Muscle of back (tissue), 11 donors: ENCODE measurements around the gene CORT. TPM values are rescaled to one million over a fixed set of nuclear protein-coding genes. Genes with fewer than 3 reads are reported as not detected.
A peak's percentile ranks its signal among the peaks of the same experiment; 100 is the strongest.
"Not testable (repeated sequence)": the region's sequence is repeated elsewhere in the genome, so short reads cannot be mapped to it uniquely, and the experiment has no call there.

Source experiments
- DNase-seq, 3 donors: peaks; one replicate each; pipeline versions ENCODE4 v3.0.0 to v3.0.0-alpha.2; 2013
- polyA plus RNA-seq, 10 donors: library from polyadenylated mRNA; unstranded; fragments of 120-200 nt; gene quantifications; one replicate each; pipeline ENCODE4 v1.2.1, GENCODE V29; 2013; ENCODE audit not compliant: insufficient read length in 10 of 10

Gene CORT
- polyA plus RNA-seq, 10 donors, result 0.30 to 1.6 (median 1.1) TPM

DNA sequence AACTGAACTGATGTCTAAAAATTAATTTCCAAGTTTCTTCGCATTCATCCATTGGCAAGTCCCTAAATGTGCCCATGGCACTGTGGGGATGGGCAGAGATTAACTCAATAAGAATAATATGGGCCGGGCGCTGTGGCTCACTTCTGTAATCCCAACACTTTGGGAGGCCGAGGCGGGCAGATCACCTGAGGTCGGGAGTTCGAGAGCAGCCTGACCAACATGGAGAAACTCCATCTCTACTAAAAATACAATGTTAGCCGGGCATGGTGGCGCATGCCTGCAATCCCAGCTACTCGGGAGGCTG is 24.4 kb downstream of the CORT start:
- not testable (repeated sequence) for DNase-seq

DNA sequence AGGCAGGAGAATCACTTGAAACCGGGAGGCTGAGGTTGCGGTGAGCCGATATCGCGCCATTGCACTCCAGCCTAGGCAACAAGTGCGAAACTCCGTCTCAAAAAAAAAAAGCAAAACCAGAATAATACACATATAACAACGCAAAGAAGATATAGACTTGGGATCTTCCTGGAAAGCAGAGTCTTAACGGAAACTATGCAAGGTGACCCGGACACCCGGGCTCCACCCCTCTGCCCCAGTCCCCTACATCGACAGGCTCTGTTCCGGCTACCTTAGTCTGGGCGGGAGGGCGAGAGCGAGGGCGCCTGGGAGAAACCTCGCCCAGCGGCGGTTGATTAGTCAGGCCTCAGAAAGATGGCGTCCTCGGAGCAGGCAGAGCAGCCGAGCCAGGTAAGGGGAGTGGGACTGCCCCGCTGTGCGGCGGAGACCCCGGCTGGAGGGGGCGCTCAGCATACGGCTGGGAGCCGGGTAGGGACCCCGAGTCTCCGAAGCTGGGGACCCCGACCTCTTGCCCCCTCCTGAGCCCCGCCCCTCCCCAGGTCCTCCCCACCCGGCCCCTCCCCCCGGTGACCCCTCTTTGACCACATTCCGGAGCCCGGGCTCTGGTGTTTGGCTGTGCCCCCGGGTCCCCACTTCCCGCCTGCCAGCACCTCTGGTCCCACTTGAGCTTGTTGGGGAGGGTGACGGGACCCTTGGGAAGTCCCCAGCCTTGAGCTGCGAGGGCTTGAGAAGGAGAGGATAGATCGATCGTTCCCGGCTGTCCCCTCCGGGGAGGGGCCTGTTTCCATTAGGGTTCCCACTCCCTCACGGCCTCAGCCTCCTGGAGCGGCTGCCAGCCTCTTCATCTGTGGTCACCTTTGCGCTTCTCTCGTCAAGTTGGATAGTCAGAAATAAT is 25.0 kb downstream of the CORT start, which contains the start of gene PEX14:
Gene PEX14, plus strand, starts transcription at position 338 of the 895 bp plus-strand sequence. Its CDS starts 17 bp downstream, at position 355.
- peak; percentile 82 to 95 (median 89) for DNase-seq

DNA sequence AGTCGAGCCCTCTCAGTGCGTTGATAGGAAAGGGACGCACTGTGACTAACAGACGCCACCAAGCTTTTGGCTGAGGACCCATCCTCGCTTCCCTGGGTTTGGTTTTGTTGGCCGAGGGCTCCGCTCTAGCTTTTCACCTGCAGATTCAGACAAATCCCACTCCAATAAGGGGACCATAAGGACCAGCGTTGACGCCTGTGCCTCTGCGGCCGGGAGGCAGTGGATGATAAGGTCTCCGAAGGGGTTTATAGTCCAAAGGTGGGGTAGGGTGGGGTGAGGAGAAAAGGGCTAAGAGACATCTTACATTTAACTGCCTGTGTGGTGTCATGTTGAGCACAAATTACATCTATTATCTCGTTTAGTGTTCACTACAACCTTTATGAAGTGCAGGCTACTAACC is 25.7 kb downstream of the CORT start:
- no peak for DNase-seq

DNA sequence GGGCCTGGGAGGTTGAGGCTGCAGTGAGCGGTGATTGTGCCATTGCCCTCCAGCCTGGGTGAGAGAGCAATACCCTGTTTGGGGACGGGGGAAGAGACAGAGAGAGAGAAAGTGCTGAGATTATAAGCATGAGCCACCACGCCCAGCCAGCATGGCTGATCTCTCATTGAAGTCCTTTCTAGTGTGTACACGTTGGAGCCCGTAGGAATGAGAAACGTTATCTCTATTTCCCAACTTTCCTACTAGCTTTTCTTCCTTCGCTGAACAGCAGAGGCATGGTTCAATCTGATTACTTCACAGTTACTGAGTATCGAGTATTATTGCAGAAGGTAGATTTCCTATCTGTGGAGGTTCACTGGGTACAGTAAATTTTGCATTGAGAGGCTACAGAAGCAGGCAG is 29.5 kb downstream of the CORT start:
- DNase-seq, result no peak

DNA sequence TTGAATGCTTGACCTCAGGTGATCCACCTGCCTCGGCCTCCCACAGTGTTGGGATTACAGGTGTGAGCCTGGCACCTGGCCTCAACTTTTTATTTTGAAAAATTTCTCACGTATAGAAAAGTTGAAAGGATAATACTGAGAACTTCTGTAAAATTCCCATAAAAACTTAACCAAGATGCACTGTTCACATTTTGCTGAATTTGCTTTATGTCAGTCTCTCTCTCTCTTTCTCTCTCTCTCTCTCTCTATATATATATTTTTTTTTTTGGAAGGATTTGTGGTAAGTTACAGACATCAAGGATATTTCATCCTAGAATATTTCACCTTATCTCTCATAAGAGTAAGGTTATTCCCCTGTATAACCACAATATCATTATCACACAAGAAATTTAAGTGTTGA is 30.8 kb downstream of the CORT start:
- DNase-seq, result no peak

DNA sequence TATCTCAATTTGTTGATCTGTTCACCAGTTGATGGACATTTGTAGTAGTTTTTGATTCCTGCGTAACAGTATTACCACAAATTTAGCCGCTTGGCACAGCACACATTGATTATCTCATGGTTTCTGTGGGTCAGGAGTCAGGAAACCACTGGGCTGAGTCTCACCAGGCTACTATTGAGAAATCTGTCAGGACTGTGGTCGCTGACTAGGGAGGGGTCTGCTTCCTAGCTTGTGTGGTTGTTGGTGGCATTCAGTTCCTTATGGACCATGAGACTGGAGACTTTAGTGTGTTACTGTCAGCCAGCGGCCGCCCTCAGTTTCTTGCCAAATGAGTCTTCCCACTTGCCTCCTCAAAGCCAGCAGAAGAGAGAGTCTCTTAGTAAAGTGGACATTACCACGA is 34.7 kb downstream of the CORT start:
- DNase-seq, result no peak

DNA sequence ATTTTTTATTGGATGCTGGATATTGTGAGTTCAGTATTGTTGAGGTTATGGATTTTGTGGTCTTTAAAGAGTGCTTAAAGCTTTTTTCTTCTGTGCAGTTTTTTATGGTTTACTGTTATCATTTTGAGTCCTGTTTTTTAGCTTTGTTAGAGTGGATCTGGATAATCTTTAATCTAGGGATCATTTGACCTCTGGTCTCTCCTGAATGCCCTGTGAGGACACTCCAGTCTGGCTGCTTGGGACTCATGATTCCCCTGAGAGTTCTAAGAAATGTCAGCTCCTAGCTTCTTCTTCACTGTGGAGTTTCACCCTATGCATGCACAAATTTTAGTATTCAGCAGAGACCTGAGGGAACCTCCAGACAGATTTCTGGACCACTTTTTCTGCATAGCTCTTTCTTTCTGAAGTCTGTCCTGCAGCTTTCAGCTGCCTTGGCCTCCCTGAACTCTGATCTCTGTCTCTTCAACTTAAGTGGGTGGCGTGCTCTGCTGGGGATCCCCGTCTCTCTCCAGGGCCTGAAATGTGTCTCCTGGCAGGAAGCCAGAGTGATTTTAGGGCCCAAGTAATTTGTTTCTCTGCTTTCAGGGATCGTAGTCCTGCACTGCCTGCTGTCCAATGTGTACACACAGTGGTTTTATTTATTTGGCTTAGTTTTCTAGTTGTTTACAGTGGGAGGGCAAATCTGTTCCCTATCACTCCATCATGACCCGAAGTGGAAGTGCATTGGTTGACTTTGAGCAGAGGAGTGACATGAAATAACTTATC is 39.6 kb downstream of the CORT start:
- DNase-seq, result no peak

DNA sequence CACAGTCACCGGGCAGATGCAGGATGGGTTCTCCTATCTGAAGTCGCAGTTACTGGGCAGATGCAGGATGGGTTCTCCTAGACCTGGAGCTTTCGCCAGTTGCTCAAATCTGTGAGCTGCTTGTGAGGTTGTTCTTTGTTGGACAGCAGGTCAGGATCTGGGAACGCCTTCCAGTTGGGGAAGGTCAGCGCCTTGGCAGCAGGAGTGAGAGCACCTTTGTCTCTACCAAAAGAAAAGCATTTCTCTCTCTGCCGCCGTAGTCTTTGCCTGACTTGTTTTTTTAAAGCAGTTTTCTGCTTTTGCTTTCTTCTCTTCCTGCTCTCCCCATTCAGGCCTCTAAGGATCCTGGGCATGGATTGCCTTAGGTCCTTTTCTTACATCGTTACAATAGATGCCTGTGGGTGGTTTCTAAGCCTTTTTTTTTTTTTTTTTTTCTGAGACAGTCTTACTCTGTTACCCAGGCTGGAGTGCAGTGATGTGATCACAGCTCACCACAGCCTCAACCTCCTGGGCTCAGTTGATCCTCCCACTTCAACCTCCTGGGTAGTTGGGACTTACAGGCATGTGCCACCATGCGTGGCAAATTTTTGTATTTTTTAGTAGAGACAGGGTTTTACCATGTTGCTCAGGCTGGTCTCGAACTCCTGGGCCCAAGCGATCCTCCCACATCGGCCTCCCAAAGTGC is 40.6 kb downstream of the CORT start:
- DNase-seq, result no peak

DNA sequence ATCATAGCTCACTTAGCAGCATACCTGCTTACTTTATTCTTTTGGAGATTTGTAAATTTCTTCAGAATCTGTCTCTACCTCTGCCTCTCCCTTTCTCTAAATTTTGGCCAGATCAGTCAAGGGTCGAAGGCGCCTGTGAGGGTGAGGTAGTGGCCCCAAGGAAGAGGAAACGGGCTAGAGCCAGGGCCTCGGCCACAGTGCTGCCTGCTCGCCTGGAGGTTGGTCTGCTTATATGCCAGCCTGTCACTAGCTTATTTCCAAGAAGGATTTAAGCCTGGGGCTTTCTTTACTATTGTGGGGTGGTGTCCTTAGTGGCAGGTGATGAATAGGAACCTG is 44.6 kb downstream of the CORT start:
- no peak for DNase-seq

DNA sequence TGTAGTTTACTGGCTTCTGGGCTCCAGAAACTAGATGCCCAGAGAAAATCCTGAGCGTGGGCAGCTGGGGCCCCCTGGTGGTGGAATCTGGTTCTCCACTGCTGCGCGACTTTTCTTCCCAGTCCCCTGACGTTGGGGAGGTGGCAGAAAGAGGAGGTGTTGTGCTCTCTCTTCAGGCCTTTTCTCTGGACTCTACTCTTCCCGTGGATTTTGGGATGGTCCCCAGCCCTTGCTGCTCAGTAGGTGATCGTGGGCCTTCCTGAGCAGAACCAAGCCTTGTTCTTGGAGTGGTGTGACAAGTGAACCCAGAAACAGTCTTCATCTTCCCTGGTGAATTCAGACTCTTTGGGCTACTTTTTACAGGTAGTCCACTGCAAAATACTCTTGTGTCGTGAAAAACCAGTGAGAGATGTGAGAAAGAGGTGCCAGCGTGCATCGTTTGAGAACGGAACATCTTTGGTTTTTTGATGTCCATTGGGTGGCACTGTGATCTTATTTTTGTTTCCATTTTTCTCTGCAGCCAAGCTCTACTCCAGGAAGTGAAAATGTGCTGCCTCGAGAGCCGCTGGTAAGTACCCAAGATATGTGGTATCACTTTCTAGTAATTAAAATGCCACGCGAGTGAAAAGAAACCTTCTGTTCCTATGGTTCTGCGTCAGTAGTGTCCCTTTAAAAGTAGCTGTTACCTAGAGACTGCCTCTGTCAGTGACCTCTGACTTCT is 45.1 kb downstream of the CORT start:
- DNase-seq, result peak in 2 of 3 donors; percentile 71 to 81

DNA sequence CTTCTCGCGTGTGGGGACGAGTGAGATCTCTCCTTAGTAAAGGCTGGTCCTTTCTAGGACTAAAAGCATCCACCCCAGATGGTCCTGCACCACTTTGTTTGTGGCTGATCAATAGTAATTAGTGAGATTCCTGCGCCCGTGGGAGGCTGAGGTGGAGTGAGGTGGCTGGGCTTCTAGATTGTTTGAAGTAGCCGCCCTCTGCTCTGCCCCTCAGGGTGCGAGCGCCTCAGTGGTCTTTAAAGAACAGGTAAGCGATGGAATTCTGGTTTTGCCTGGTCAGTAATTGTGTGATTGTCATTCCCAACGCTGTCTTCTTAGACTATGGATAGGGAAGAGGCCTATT is 45.6 kb downstream of the CORT start:
- no peak for DNase-seq

DNA sequence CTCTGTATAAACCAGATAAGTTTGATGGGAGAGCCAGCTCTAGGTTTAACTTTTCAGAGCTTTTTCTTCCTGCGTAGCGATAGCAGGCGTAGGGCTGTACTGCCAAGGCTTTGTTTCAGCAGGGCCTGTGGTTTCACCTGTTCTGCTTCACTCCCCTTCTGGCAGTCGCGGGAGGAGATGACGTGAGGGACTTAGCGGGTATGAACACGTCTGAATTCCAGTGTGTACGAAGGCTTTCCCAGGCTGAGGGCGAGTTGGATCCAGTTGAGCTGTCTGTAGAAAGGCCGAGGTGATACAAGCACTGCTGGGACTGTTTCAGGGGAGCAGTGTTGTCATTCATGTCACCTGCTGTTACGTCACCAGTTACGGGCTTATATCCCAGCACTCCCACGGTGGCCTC is 46.1 kb downstream of the CORT start:
- no peak for DNase-seq

DNA sequence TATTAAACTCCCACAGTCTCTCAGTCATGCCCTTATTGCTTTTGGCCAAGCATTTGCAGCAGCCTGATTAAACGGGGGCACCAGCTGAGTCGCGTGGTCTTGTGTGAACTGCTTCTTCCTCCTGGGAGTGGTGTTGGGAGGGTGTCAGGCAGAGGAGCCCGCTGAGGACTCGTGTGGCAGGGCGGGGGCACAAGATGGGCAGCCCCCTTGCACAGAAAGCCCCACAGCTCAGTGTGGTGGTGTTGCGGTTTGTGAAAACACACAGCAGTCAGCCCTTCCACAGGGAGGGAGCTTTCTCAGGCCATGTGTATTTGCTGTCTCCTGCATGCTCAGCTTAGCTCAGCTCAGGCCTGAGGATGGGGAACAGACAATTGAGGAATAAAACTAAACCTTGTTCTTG is 47.3 kb downstream of the CORT start:
- DNase-seq, result no peak

DNA sequence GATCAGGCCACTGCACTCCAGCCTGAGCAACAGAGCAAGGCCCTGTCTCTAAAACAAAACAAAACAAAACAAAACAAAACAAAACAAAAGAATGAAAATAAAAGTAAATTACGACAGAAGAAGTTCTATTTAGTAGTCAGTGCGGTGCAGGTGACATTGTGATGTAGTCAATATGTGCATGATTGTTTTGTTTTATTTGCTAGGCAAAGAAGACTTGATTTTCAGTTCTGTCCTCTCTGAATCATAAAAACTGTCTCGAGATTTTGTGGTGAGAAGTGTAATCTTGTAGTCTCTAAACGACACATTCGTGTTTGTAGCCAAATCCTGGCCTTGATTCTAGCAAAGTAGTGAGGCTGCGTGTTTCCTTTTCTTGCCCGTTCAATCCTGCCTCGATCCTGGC is 48.4 kb downstream of the CORT start:
- no peak for DNase-seq

Other genes starting within 250 kb of the CORT start
- 100 to 1,000 TPM in 9 of 10 donors, 10 to 100 TPM in 1; 90.6 to 218 (median 169) TPM for gene KIF1B, start 239.5 kb upstream of the CORT start, polyA plus RNA-seq
- 100 to 1,000 TPM in 6 of 10 donors, 10 to 100 TPM in 4; 88.5 to 134 (median 105) TPM for gene PGD, start 51.0 kb upstream of the CORT start, polyA plus RNA-seq
- gene CENPS, start 19.6 kb upstream of the CORT start, polyA plus RNA-seq, result 10 to 100 TPM in 2 of 10 donors, 1 to 10 TPM in 8; 7.0 to 13.1 (median 8.6) TPM
- 10 to 100 TPM; 17.3 to 25.3 (median 20.7) TPM for gene DFFA, start 22.5 kb downstream of the CORT start, polyA plus RNA-seq
- 10 to 100 TPM; 11.2 to 14.8 (median 13.6) TPM for gene PEX14, start 24.9 kb downstream of the CORT start, polyA plus RNA-seq